ENCODE measurements around the gene ESPN. TPM values are rescaled to one million over a fixed set of nuclear protein-coding genes. Genes with fewer than 3 reads are reported as not detected.

Gene ESPN
- total RNA-seq, 4 donors from 2014 or later: 0.33 to 1.0 (median 1.0) TPM; not detected in 1

- intact Hi-C loops (cut with DNase I): no loop called here
- Histone ChIP-seq H3K4me1 (peaks cover 20 to 30% (median 24%) of the 10 kb centered on the region in 4 donors), H3K9me3 (no peaks in the 10 kb centered on the region), H3K4me3 (no peak overlapping the region), H3K27ac (replicated peaks in 1 of 4) (no peak overlapping the region), H3K27me3 (peaks cover 8 to 40% (median 16%) of the 10 kb centered on the region in 4 donors), H3K36me3 (no peaks in the 10 kb centered on the region)
- 93% methylated on average over 6 of the region's 7 CpGs for WGBS
- TF ChIP-seq CTCF (IDR thresholded peaks at IDR 0.05) (no peak), POLR2A (IDR thresholded peaks at IDR 0.05; ENCODE audit: low read depth) (no peak), POLR2AphosphoS5 (IDR thresholded peaks at IDR 0.05) (no peak), EP300 (IDR thresholded peaks at IDR 0.05) (no peak)
- no peak for DNase-seq (ENCODE audit: extremely low spot score)
These were observed 59.2 kb downstream of the ESPN start for GRCh38 chr1:6483761-6484117.

GRCh38 chr1:6484826-6485167, 60.2 kb downstream of the ESPN start:
- Histone ChIP-seq H3K27me3 (peaks cover 8 to 48% (median 16%) of the 10 kb centered on the region in 4 donors), H3K4me1 (peaks cover 28 to 39% (median 31%) of the 10 kb centered on the region in 4 donors), H3K27ac (replicated peaks in 1 of 4) (peak overlapping the region in 3 of 4 donors; percentile 26 to 61 (median 38)), H3K9me3 (no peaks in the 10 kb centered on the region), H3K36me3 (no peaks in the 10 kb centered on the region), H3K4me3 (peak overlapping the region; percentile 50 to 60 (median 52))
- DNase-seq (ENCODE audit: extremely low spot score): no peak
- no peak for TF ChIP-seq POLR2AphosphoS5 (IDR thresholded peaks at IDR 0.05)
- no peak for TF ChIP-seq POLR2A (IDR thresholded peaks at IDR 0.05; ENCODE audit: low read depth)
- TF ChIP-seq EP300 (IDR thresholded peaks at IDR 0.05): no peak
- TF ChIP-seq CTCF (IDR thresholded peaks at IDR 0.05): no peak
- WGBS: 40% methylated on average over 8 of the region's 13 CpGs
- intact Hi-C loops (cut with DNase I): loop anchor here (5.0 kb wide), 1 partner anchor 163 kb away; no protein-coding TSS in a partner anchor

- H3K9me3 ChIP-seq: no peaks in the 10 kb centered on the region
- intact Hi-C loops (cut with DNase I): loop anchor here (5.0 kb wide), 1 partner anchor 162 kb away; no protein-coding TSS in a partner anchor
- H3K4me3 ChIP-seq: peak overlapping the region; percentile 50 to 60 (median 52)
- under 1% methylated on average over 15 of the region's 80 CpGs for WGBS
- H3K36me3 ChIP-seq: no peaks in the 10 kb centered on the region
- no peak for TF ChIP-seq POLR2A (IDR thresholded peaks at IDR 0.05; ENCODE audit: low read depth)
- no peak for TF ChIP-seq EP300 (IDR thresholded peaks at IDR 0.05)
- no peak for TF ChIP-seq CTCF (IDR thresholded peaks at IDR 0.05)
- TF ChIP-seq POLR2AphosphoS5 (IDR thresholded peaks at IDR 0.05): no peak
- DNase-seq (ENCODE audit: extremely low spot score): no peak
- peak overlapping the region; percentile 26 to 61 (median 45) for H3K27ac ChIP-seq (replicated peaks in 1 of 4)
- peaks cover 34 to 45% (median 38%) of the 10 kb centered on the region in 4 donors for H3K4me1 ChIP-seq
- H3K27me3 ChIP-seq: peaks cover 8 to 54% (median 16%) of the 10 kb centered on the region in 4 donors
These were observed 60.9 kb downstream of the ESPN start for GRCh38 chr1:6485168-6486101.

GRCh38 chr1:6486433-6487011, 61.9 kb downstream of the ESPN start:
- Histone ChIP-seq H3K36me3 (no peaks in the 10 kb centered on the region), H3K27me3 (peaks cover 8 to 54% (median 16%) of the 10 kb centered on the region in 4 donors), H3K27ac (replicated peaks in 1 of 4) (peak overlapping the region in 1 of 4 donors; percentile 61), H3K9me3 (no peaks in the 10 kb centered on the region), H3K4me3 (peak overlapping the region; percentile 50 to 60 (median 52)), H3K4me1 (peaks cover 43 to 56% (median 47%) of the 10 kb centered on the region in 4 donors)
- peak; percentile 94 for DNase-seq (ENCODE audit: extremely low spot score)
- TF ChIP-seq CTCF (IDR thresholded peaks at IDR 0.05) (peak; percentile 71 to 91 (median 78)), POLR2A (IDR thresholded peaks at IDR 0.05; ENCODE audit: low read depth) (no peak), POLR2AphosphoS5 (IDR thresholded peaks at IDR 0.05) (peak in 1 of 2 donors; percentile 14)
- 0% methylated on average over 2 of the region's 15 CpGs for WGBS
- intact Hi-C loops (cut with DNase I): loop anchor here (5.0 kb wide), 1 partner anchor 161 kb away; no protein-coding TSS in a partner anchor
